Endodermal cell (in vitro differentiated cells): ENCODE measurements around the gene ABI3. TPM values are rescaled to one million over a fixed set of nuclear protein-coding genes. Genes with fewer than 3 reads are reported as not detected.

ENCODE experiments used
- DNase-seq: peaks from one replicate; pipeline ENCODE4 v3.0.0-alpha.2; 2017
- H3K27ac ChIP-seq: 2 replicates; pipeline ENCODE4 v1.5.1; 2013; ENCODE audit warnings: mild to moderate bottlenecking, low read depth, low read length, moderate library complexity
- H3K27me3 ChIP-seq: 2 replicates; pipeline ENCODE4 v1.6.1; 2013; ENCODE audit warnings: mild to moderate bottlenecking, low read length, moderate library complexity; ENCODE audit not compliant: insufficient read depth, control insufficient read depth, poor library complexity, severe bottlenecking
- H3K36me3 ChIP-seq: 2 replicates; pipeline ENCODE4 v1.7.0; 2013; ENCODE audit warnings: mild to moderate bottlenecking, low read length, moderate library complexity; ENCODE audit not compliant: control insufficient read depth, insufficient read depth
- H3K4me1 ChIP-seq: one replicate; pipeline ENCODE4 v1.7.0; 2013; ENCODE audit warnings: low read length; ENCODE audit not compliant: control insufficient read depth, insufficient read depth
- H3K4me3 ChIP-seq: 2 replicates; pipeline ENCODE4 v1.5.1; 2013; ENCODE audit warnings: mild to moderate bottlenecking, low read length, moderate library complexity
- H3K9ac ChIP-seq: 2 replicates; pipeline ENCODE4 v1.6.1; 2013; ENCODE audit warnings: mild to moderate bottlenecking, low read length, moderate library complexity; ENCODE audit not compliant: poor library complexity, severe bottlenecking; ENCODE audit errors: extremely low read depth
- H3K9me3 ChIP-seq: 2 replicates; pipeline ENCODE4 v1.6.1; 2013; ENCODE audit warnings: mild to moderate bottlenecking, low read length, moderate library complexity; ENCODE audit not compliant: control insufficient read depth
- H3K27ac Mint-ChIP-seq: 2 replicates; pipeline ENCODE4 v1.8.0; 2020; ENCODE audit warnings: mixed read lengths
- H3K27me3 Mint-ChIP-seq: 2 replicates; pipeline ENCODE4 v1.8.0; 2021; ENCODE audit warnings: mild to moderate bottlenecking, mixed read lengths; ENCODE audit not compliant: insufficient read depth
- H3K36me3 Mint-ChIP-seq: 2 replicates; pipeline ENCODE4 v1.8.0; 2020; ENCODE audit warnings: low read depth, mixed read lengths
- H3K4me1 Mint-ChIP-seq: 2 replicates; pipeline ENCODE4 v1.8.0; 2020; ENCODE audit warnings: mixed read lengths
- H3K4me3 Mint-ChIP-seq: 2 replicates; pipeline ENCODE4 v1.8.0; 2020; ENCODE audit warnings: mild to moderate bottlenecking, moderate library complexity, mixed read lengths
- H3K9me3 Mint-ChIP-seq: 2 replicates; pipeline ENCODE4 v1.8.0; 2020; ENCODE audit warnings: mild to moderate bottlenecking, mixed read lengths
- WGBS, 2 experiments: methylation state at CpG; one replicate each; pipeline versions ENCODE4 v1.1.5 to v1.1.7; 2013; ENCODE audit warnings: missing lambda C conversion rate in 2 of 2, mixed read lengths in 1 of 2; ENCODE audit not compliant: insufficient coverage in 1 of 2, insufficient read length in 1 of 2; 5-methylcytosine and 5-hydroxymethylcytosine counted together
- total RNA-seq, 2 donors: library from RNA; stranded (reverse); fragmentation: NEBNext Ultra II Directional in 1 of 2; extraction: Animal tissue kit (Norgen Biotek cat#: 25700) in 1 of 2; gene quantifications; 2 replicates in 1 of 2; 3 replicates in 1 of 2; pipeline ENCODE4 v1.2.1, GENCODE V29; 2021
- TF ChIP-seq, protein P1 (sequence below): fragments of 200-600 bp; sonication (generic); conservative IDR thresholded peaks from 2 replicates; pipeline ENCODE4 v1.5.0; 2021; ENCODE audit warnings: antibody characterized with exemption, mild to moderate bottlenecking

ABI3 gene
- total RNA-seq, 2 donors from 2014 or later = 0.58 to 1.7 TPM

DNA sequence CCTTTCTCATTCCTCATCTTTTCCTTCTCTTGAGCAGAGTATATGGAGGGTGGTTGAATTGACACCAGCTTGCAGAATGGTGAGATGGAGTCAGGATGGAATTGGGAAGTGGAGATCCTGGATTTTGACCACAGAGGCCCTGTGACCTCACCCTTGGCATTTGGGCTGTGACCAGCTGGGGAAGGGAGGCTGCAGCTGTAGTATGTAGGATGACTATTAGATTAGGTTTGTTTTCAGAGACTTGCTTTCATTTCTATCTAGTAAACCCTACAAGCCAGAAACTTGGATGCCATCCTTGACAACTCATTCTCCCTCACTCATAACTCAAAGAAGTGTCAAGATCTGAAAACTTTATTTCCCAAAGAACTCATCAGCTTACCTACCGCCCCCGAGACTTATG lies 6.0 kb upstream of the ABI3 start:
- peaks cover 4% of the 10 kb centered on the region for H3K27me3 ChIP-seq
- no peak overlapping the region for H3K4me3 Mint-ChIP-seq
- H3K36me3 ChIP-seq = no peaks in the 10 kb centered on the region
- H3K27me3 Mint-ChIP-seq = peaks cover 40% of the 10 kb centered on the region
- no peak overlapping the region for H3K27ac ChIP-seq
- no peaks in the 10 kb centered on the region for H3K9me3 Mint-ChIP-seq
- H3K4me3 ChIP-seq = no peak overlapping the region
- H3K4me1 ChIP-seq = peaks cover 3% of the 10 kb centered on the region
- no peaks in the 10 kb centered on the region for H3K9me3 ChIP-seq
- H3K27ac Mint-ChIP-seq = no peak overlapping the region
- no peak for DNase-seq
- TF ChIP-seq, protein P1, sequence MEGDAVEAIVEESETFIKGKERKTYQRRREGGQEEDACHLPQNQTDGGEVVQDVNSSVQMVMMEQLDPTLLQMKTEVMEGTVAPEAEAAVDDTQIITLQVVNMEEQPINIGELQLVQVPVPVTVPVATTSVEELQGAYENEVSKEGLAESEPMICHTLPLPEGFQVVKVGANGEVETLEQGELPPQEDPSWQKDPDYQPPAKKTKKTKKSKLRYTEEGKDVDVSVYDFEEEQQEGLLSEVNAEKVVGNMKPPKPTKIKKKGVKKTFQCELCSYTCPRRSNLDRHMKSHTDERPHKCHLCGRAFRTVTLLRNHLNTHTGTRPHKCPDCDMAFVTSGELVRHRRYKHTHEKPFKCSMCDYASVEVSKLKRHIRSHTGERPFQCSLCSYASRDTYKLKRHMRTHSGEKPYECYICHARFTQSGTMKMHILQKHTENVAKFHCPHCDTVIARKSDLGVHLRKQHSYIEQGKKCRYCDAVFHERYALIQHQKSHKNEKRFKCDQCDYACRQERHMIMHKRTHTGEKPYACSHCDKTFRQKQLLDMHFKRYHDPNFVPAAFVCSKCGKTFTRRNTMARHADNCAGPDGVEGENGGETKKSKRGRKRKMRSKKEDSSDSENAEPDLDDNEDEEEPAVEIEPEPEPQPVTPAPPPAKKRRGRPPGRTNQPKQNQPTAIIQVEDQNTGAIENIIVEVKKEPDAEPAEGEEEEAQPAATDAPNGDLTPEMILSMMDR = no peak
- H3K4me1 Mint-ChIP-seq = peaks cover 16% of the 10 kb centered on the region
- no peaks in the 10 kb centered on the region for H3K36me3 Mint-ChIP-seq
- H3K9ac ChIP-seq = no peak overlapping the region
- 92 to 94% methylated on average over 2 of the region's 2 CpGs for WGBS, 2 experiments

DNA sequence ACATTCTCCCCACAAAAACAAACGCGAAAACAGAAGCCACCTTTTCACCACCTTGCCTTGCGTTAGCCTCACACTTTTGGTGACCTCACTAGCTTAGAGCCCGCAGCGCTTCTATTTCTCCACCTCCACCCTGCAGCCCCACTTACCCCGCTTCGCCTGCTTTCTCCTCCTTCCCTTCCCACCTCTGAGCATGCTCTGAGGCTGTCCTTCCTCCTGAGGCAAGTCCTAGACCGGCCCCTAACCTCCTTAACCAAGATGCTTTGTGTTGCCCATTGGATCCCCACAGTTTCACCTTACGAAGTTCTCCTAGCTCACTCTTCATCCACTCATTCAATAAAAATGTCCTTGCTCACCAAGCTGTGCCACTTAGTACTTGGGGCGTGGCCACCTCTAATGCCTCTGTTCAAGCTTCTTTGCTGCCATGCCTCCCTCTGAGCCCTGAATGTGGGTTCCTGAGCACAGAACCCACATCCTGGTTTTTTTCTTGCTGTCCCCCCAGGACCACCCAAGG lies 1.4 kb upstream of the ABI3 start:
- Mint-ChIP-seq H3K27ac (no peak overlapping the region), H3K4me3 (no peak overlapping the region), H3K36me3 (no peaks in the 10 kb centered on the region), H3K4me1 (peaks cover 24% of the 10 kb centered on the region), H3K9me3 (no peaks in the 10 kb centered on the region), H3K27me3 (peaks cover 19% of the 10 kb centered on the region)
- Histone ChIP-seq H3K4me1 (peaks cover 3% of the 10 kb centered on the region), H3K9me3 (no peaks in the 10 kb centered on the region), H3K27me3 (peaks cover 3% of the 10 kb centered on the region), H3K36me3 (no peaks in the 10 kb centered on the region), H3K4me3 (no peak overlapping the region), H3K9ac (no peak overlapping the region), H3K27ac (no peak overlapping the region)
- TF ChIP-seq, protein P1 = no peak
- DNase-seq = no peak
- 88 to 91% methylated on average over 8 to 10 of the region's 10 CpGs for WGBS, 2 experiments

DNA sequence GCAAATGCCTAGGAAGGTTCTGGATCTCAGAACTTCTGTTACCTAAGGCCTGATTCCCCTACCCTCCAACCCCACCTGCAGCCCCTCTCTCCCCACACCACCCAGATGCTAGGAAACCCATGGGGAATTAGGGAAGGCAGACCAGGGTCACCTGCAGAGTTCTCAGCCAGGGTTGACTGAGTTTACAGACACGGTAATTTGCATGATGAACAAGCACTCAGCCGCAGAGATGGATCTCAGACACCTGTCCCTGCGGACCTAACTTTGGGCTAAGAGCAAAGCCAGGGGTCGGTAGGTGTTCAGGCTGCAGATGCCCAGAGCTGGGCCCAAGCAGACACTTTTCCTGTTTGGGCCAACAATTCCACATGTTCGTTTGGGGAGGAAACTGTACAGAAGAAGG lies 2.9 kb downstream of the ABI3 start:
- peaks cover 3% of the 10 kb centered on the region for H3K4me1 ChIP-seq
- no peak overlapping the region for H3K27ac ChIP-seq
- Mint-ChIP-seq H3K27ac (no peak overlapping the region), H3K9me3 (no peaks in the 10 kb centered on the region), H3K27me3 (peaks cover 5% of the 10 kb centered on the region), H3K4me1 (peaks cover 24% of the 10 kb centered on the region), H3K4me3 (no peak overlapping the region), H3K36me3 (no peaks in the 10 kb centered on the region)
- H3K9ac ChIP-seq = no peak overlapping the region
- H3K9me3 ChIP-seq = no peaks in the 10 kb centered on the region
- no peak overlapping the region for H3K4me3 ChIP-seq
- 76 to 88% methylated on average over 5 of the region's 5 CpGs for WGBS, 2 experiments
- TF ChIP-seq, protein P1 = no peak
- H3K36me3 ChIP-seq = no peaks in the 10 kb centered on the region
- H3K27me3 ChIP-seq = no peaks in the 10 kb centered on the region
- DNase-seq = no peak
